T-helper 22 cell (primary cell): ENCODE measurements around the gene DBF4B.
A peak's percentile ranks its signal among the peaks of the same experiment; 100 is the strongest.

ENCODE experiments used
- DNase-seq: peaks from one replicate; pipeline ENCODE4 v3.0.0-alpha.2; 2020; ENCODE audit warnings: low read depth

DBF4B gene

GRCh38 chr17:44777394-44778348 lies 69.2 kb downstream of the DBF4B start:
- DNase-seq = no peak

DNA sequence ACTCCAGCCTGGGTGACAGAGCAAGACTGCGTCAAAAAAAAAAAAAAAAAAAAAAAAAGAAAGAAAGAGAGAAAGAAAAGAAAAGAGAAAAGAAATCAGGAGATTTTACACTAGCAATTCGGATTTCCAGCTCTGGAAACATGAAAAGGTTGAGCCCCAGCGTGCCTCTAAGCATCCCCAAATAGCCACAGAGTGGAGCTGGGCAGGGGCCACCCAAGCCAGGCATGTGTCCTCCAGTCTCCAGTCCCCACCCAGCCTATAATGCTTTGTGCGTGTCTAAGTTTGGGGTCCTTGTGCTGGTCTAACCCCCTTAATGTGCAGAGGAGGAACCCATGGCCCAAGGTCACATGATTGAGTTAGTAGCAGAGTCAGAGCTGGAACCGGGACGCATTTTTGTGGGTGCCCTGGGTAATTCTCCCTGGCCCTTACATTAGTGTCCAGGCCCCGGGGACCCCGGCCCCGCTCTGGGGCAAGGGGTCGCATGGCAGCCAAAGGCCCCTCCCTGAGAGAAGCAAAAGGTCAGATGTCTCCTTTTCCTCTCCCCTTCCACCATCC lies 70.3 kb downstream of the DBF4B start:
- DNase-seq = no peak

DNA sequence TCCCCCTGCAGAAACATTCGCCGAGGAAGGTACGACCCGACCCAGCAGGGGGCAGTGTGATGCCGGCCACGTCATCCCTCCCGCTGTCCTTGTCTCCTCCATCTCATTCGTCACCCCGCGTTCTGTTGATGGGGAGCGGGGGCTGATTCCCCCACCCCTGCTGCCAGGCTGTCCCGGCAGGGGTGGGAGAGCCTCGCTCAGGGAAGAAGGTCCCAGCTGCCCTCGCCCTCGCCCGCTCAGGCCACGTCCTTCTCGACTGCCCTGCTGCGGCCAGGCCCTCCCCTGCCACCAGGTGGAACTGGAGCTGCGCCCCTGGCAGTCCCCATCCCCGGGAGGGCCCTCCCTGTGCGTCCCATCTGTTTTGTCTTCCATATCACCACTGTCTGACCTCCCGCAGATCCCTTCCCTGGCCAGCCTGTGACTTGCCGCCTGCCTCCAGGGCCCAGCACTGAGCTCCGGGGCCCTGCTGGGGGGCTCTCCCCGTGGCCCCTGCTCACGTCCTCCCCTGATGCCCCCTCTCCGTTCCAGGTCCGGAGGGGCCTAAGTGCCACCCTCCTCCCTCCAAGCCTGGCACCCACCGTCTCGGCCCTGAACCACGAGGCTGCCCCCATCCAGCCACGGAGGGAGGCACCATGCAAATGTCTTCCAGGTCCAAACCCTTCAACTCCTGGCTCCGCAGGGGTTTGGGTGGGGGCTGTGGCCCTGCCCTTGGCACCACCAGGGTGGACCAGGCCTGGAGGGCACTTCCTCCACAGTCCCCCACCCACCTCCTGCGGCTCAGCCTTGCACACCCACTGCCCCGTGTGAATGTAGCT lies 71.0 kb downstream of the DBF4B start:
- DNase-seq = peak; percentile 51

GRCh38 chr17:44780161-44780560 lies 71.7 kb downstream of the DBF4B start:
- no peak for DNase-seq

- no peak for DNase-seq
Observed at GRCh38 chr17:44780845-44781480, 72.5 kb downstream of the DBF4B start.

GRCh38 chr17:44781551-44782325 lies 73.3 kb downstream of the DBF4B start:
- no peak for DNase-seq

DNA sequence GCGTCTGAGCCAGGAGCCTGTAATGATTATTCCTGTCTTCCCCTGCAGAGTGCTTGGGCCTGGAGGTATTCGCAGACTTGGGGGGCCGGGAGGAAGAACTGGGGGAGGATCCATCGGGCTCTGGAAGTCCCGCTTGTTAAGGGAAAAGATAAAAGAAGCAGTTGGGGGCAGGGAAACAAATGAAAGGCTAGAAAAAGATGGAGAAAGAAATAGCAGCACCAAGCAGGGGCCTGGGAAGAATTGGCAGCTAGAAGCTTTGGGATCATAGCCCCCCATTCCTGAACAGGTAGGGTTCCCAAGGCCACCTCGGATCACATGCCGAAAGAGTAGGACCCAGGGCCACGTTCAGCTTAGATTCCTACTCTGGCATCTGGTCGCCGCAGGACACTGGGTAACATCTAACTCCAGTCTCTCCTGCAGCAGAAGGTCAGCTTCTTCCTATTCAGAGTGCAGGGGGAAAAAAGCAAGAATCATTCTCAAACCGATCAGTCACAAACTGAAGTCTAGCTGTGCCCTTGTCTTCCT lies 73.9 kb downstream of the DBF4B start:
- DNase-seq = no peak

DNA sequence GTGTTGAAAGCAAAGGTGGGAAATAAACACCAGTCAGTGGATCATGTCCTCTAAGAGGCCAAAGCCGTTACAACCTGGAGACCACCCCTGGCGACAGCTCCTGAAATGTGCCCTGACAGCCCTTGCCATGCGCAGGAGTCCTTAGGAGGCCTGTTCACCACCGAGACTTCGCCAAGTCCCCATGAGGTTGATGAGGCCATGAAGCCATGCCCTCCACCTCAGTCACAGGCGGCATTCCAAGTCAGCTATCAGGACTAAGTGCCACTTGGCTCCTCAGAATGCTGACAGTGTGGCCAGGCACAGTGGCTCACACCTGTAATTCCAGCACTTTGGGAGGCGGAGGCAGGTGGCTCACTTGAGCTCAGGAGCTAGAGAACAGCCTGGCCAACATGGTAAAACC lies 77.5 kb downstream of the DBF4B start:
- no peak for DNase-seq

GRCh38 chr17:44786551-44787081 lies 78.2 kb downstream of the DBF4B start:
- DNase-seq = no peak

GRCh38 chr17:44787271-44787940 lies 78.9 kb downstream of the DBF4B start:
- DNase-seq = no peak

DNA sequence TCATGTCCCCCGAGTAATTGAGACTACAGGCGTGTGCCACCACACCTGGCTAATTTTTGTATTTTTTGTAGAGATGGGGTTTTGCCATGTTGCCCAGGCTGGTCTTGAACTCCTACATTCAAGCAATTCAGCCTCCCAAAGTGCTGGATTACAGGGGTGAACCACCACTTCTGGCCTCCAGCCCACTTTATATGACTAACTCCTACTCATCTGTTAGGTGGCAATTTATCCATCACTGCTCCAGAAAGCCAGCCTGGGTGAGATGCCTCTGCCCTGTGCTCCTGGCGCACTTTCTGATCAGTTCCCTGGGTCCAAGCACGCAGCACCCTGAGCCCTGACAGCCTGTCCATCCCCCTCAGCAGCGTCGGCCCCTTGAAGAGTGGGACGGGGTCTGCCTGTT lies 79.7 kb downstream of the DBF4B start:
- DNase-seq = no peak

- DNase-seq = no peak
Observed at GRCh38 chr17:44792276-44792675, 83.8 kb downstream of the DBF4B start.

- DNase-seq = no peak
Observed at GRCh38 chr17:44793885-44794842, 85.7 kb downstream of the DBF4B start.

- DNase-seq = no peak
Observed at GRCh38 chr17:44794851-44795413, 86.5 kb downstream of the DBF4B start.

- DNase-seq = no peak
Observed at GRCh38 chr17:44795421-44795820, 87.0 kb downstream of the DBF4B start.

- DNase-seq = no peak
Observed at GRCh38 chr17:44795928-44796327, 87.5 kb downstream of the DBF4B start.

GRCh38 chr17:44796731-44797130 lies 88.3 kb downstream of the DBF4B start:
- no peak for DNase-seq

GRCh38 chr17:44797802-44798201 lies 89.3 kb downstream of the DBF4B start:
- no peak for DNase-seq

DNA sequence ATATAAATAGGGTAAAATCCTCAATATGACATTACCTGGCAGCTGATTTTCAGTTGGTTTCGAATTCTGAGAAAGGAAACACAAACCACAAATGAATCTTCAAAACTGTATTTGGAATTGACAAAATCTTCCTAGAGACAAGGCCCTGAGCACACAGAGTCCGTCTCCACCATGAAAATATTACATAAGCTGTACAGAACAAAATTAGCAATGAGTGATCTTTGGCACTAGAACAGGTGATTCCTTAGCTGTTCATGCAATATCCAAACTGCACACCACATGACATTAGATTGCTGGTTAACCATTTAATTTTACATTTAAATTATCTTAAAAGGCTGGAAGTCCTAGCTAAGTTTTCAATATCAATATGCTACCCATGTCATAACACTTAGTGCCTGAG lies 89.9 kb downstream of the DBF4B start:
- no peak for DNase-seq
